Measurements from ENCODE around the gene TCFL5.
A peak's percentile ranks its signal among the peaks of the same experiment; 100 is the strongest.

Gene TCFL5

GRCh38 chr20:62828511-62829230 is 33.0 kb downstream of the TCFL5 start (continued):
- TF ChIP-seq HIC1 (tag by site-specific recombination; IDR thresholded peaks at IDR 0.05) (no peak), TCF7L2 (IDR thresholded peaks at IDR 0.05; ENCODE audit: borderline replicate concordance, low read depth, low read length) (no peak)
- TF ChIP-seq, protein P1, sequence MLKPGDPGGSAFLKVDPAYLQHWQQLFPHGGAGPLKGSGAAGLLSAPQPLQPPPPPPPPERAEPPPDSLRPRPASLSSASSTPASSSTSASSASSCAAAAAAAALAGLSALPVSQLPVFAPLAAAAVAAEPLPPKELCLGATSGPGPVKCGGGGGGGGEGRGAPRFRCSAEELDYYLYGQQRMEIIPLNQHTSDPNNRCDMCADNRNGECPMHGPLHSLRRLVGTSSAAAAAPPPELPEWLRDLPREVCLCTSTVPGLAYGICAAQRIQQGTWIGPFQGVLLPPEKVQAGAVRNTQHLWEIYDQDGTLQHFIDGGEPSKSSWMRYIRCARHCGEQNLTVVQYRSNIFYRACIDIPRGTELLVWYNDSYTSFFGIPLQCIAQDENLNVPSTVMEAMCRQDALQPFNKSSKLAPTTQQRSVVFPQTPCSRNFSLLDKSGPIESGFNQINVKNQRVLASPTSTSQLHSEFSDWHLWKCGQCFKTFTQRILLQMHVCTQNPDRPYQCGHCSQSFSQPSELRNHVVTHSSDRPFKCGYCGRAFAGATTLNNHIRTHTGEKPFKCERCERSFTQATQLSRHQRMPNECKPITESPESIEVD (tag by site-specific recombination; IDR thresholded peaks at IDR 0.05), result no peak

DNA sequence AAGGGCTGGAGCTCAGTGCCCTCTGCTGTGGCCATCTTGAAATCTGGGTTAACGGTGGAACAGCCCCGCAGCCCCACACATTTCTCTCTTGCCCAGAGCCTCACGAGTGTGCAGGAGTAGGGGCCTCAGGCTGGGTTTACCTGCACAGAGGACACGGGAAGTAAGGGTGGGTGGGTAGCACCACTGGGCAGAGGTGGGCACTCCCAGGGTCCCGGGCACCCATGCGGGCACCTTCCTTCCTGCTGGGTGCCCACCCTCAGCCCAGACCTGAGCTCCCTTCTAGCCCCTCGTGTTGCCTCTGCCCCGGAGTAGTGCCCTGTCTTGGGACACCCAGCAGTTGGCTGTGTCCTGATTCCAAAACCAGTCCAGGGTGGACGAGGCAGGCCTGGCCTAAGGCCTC is 33.6 kb downstream of the TCFL5 start:
- POLR2A ChIA-PET, result no interaction called here
- no peak overlapping the region for H3K27ac ChIP-seq (ENCODE audit: extremely low read depth, low read depth, low read length)
- TF ChIP-seq ZBTB8A (tag by site-specific recombination; IDR thresholded peaks at IDR 0.05) (peak; percentile 28; the same call in 1 of the 2 replicates), ZNF501 (tag by site-specific recombination; IDR thresholded peaks at IDR 0.05) (no peak)
- H3K4me3 ChIP-seq (ENCODE audit: low read depth, low read length), result no peak overlapping the region
- H3K36me3 ChIP-seq (ENCODE audit: control insufficient read depth in 2 of 2, insufficient read depth in 1 of 2, low read length in 2 of 2), result no peaks in the 10 kb centered on the region
- H3K4me1 ChIP-seq (ENCODE audit: control insufficient read depth, insufficient read depth, low read length), result no peaks in the 10 kb centered on the region; the same call in 1 of the 2 replicates
- CTCF ChIA-PET, result no interaction called here
- no peaks in the 10 kb centered on the region for H3K9me3 ChIP-seq (ENCODE audit: control insufficient read depth, insufficient read depth, low read depth, low read length)

DNA sequence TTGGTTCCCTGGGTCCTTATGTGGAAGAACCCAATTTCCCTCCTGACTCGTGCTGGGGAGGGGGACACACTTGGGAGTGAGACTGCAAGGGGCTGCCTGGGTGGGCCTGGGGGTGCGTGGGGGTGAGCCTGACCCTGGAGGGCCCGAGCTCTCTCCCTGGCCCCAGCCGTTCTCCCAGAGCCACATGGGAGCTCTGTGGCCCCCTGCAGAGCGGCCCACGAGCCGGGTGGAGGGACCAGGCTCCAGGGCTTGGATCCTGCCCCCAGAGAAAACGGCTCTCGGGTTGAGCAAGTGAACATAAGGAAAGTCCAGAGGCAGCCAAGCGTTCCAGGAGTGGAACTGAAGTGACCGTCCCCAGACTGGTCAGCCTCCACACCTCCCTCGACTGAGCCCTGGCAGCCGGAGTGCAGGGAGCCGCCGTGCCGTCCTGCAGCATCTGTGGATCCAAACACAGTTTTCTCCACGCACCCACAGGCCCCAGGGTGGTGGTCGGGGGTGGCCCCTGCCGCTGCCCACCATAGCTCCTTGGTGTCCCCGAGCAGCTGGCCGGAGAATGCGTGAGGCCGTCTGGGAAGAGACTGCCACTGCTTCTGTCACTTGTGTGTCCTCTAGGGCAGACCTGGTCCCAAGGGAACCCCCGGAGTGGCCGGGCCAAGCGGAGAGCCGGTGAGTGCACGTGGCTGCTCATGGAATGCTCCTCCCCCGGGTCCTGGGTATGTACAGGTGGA is 34.1 kb downstream of the TCFL5 start:
- no peaks in the 10 kb centered on the region for H3K9me3 ChIP-seq (ENCODE audit: control insufficient read depth, insufficient read depth, low read depth, low read length)
- H3K4me1 ChIP-seq (ENCODE audit: control insufficient read depth, insufficient read depth, low read length), result no peaks in the 10 kb centered on the region; the same call in 1 of the 2 replicates
- ChIA-PET POLR2A (no interaction called here), CTCF (no interaction called here)
- H3K27ac ChIP-seq (ENCODE audit: extremely low read depth, low read depth, low read length), result no peak overlapping the region
- H3K4me3 ChIP-seq (ENCODE audit: low read depth, low read length), result no peak overlapping the region
- H3K36me3 ChIP-seq (ENCODE audit: control insufficient read depth in 2 of 2, insufficient read depth in 1 of 2, low read length in 2 of 2), result no peaks in the 10 kb centered on the region
- no peak for TF ChIP-seq ZNF521 (tag by site-specific recombination; IDR thresholded peaks at IDR 0.05)
- no peak for TF ChIP-seq ZNF571 (tag by site-specific recombination; IDR thresholded peaks at IDR 0.05)
- no peak for TF ChIP-seq ZNF76 (tag by site-specific recombination; IDR thresholded peaks at IDR 0.05; ENCODE audit: borderline replicate concordance, low read depth)
- TF ChIP-seq WT1 (tag by site-specific recombination; IDR thresholded peaks at IDR 0.05), result no peak
- TF ChIP-seq GLIS1 (tag by site-specific recombination; IDR thresholded peaks at IDR 0.05), result 0 out of 2 replicates have a peak, but pooled peaks have one; percentile 11

- H3K4me1 ChIP-seq (ENCODE audit: control insufficient read depth, insufficient read depth, low read length), result no peaks in the 10 kb centered on the region; the same call in 1 of the 2 replicates
- no peaks in the 10 kb centered on the region for H3K36me3 ChIP-seq (ENCODE audit: control insufficient read depth in 2 of 2, insufficient read depth in 1 of 2, low read length in 2 of 2)
- H3K4me3 ChIP-seq (ENCODE audit: low read depth, low read length), result no peak overlapping the region
- H3K9me3 ChIP-seq (ENCODE audit: control insufficient read depth, insufficient read depth, low read depth, low read length), result no peaks in the 10 kb centered on the region
- no peak overlapping the region for H3K27ac ChIP-seq (ENCODE audit: extremely low read depth, low read depth, low read length)
- POLR2A ChIA-PET, result no interaction called here
- CTCF ChIA-PET, result no interaction called here
- TF ChIP-seq RBAK (tag by site-specific recombination; IDR thresholded peaks at IDR 0.05), result no peak
- TF ChIP-seq FEZF1 (tag by site-specific recombination; IDR thresholded peaks at IDR 0.05), result no peak
Measured at GRCh38 chr20:62826646-62827310, 34.8 kb downstream of the TCFL5 start.
